Measurements from ENCODE around the gene SLC6A6.
A peak's percentile ranks its signal among the peaks of the same experiment; 100 is the strongest.

Gene SLC6A6

DNA sequence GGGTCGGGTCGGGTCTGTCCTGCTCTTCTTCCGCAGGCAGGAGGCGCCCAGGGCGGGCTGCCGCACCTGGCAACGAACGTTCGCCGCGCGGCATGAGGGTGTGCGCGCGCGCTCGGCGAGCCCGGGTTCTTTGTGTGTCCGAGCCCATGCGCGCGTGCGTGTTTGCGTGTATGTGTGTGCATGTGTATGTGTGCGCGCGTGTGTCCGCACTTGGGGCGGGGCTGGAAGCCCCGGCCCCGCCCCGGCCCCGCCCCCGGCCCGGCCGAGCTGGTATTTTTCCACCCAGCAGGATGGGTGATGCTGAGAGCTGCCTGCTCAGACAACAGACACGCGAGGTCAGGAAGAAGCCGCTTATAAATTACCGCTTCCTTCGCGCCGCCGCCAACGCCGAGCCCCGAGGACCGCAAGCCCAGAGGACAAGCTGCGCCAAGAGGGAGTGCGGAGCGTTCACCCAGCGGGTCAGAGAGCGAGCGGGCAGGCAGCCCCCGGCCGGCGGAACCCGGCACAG, at the start of gene SLC6A6:
SLC6A6 (plus strand) TSS at position 303 of the 508 bp plus-strand sequence. CDS start 41,029 bp downstream, outside the sequence.
- peak; percentile 72 for DNase-seq

DNA sequence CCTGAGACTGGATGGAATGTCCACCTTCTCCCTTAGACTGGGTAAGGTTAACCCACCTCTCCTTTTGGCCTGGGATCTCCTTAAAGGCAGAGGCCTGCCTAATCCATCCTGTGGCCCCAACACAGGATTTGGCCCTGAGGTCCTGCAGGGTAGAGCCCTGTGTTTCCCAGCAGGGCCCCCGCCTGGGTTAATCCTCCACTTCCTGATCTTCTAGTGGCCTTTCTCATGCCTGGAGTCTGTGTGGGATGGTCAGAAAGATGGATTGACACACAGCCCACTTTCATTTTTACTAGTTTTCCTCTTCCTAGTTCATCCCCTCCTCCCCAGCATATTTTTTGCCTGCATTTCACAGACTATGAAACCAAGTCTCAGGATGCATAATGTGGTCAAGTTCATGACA, 48.9 kb upstream of the SLC6A6 start:
- no peak for DNase-seq

DNA sequence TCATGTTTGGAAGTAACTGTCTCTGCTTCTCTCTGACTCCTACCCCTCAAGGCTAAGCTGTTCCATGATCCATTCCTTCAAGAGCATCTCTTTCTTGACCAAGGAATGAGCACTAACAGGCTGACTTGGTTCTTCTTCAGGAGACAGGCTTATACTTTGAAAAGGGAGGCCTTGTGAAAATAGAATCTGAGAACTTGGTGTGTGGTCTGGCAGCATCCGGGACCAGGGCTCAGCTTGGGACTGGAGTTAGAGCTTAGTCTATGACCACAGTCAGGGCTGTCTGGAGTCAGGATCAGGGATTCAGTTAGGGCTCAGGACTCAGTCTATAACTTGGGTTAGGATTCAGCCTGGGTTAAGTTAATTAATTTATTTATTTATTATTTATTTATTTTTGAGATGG, 44.9 kb upstream of the SLC6A6 start:
- no peak for DNase-seq

DNA sequence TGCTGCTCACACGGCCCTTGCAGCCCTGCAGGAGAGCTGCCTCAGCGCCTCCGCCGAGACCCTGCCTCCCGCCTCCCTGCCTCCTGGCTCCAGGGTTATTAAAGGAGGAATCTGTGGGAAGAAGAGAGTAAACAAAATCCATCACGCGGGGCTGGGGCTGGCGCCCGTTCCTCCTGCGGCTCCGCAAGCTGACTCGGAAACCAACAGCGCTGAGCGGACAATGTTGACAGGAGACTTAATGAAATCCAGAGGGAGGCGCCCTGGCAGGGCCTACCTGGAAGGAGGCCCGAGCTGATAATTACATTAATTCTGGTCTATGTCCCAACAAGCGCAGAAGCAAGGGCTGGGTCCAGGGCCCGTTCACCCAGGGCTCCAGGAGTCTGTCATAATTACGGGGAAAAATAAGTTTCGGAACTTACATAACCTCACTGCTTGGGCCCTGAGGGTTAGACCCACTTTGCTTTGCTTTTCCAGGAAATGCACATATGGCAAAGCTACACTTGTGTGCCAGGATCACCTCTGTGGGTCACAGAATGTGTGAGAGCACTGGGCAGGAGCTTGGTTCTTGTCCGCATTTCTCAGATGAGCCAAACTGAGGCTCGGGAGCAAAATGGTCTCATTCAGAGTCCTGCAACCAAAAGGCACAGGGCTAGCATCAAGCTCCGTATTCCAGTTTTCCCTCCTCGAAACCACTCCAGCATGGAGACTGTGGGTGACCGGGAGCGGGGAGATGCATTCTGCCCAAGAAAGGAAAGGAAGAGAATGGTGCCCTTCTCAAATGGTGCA, 43.8 kb upstream of the SLC6A6 start:
- DNase-seq: peak; percentile 6

DNA sequence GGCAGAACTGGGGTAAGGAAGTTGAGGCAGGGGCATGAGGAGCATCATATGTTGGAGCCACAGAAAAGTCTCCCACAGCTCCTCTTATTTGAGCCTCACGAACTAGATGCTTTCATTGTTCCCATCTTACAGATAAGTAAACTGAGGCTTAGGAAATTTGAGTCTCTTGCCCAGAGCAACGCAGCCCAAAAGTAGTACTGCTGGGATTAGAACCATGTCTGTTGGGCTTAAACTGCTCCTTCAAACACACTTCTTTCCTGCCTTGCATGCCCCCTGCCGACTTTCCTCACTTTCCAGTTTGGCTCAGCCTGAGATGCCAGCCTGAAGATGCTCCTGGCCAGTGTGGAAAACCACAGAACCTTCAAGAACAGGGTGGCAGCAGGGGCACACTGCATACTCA, 43.1 kb upstream of the SLC6A6 start:
- DNase-seq: no peak

DNA sequence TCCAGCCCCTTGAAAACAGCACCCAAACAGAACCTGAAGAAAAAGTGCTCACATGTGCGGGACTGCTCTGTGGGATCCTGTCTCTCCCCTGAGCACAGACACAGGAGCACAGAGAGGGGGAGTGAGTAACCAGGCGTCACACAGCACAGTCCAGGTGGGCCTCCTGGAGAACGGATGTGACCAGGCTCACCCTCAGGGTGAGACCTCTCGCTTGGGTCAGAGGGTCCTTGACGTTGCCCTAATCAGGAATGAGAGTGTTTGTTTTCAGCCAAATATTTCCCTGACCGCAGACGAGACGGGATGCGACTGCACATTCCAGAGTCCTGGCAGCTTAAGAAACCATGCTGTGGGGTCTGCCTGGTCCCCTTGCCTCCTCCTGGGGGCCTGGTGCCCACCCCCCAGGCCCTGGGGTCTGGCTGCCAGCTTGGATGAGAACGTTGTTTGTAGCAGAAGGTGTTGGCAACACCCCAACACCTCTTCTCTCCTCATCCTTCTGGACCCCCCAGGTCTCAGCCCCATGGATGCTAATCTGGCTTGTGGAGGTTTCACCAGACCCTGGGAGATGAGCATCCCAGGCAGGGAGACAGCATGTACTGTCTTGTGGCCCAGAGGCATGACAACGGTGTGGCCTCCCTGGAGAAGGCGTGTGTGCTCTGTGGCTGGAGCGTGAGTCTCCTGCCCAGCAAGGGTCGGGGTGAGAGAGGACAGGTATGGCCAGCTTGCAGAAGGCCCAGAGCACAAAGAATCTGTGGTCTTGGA, 42.1 kb upstream of the SLC6A6 start:
- no peak for DNase-seq

DNA sequence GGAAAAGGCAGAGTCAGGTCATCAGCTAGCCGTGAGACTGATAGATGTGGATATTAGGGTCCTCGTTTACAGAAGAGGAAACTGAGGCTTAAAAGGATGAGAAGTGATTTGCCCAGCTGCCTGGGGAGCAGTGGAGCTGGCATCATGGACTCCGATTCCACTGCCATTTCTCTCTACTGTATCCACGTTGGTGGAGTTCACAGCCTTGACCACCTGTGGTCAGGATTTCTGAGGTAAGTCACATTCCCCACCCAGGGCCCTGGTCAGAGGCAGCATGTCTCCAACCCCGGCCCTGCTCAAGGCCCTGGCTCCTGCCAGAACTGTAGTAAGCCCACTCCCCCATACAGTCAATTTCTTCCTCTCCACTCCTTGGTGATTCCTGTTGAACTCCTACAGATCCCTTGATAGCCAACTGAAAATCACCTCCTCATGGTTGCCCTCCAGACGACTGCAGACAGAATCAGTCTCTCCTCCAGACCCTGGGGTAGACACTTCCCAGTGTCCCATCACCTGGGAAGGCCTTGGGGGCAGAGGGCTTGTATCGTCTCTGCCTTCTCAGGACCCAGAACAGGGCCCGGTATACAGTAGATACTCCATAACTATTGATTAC, 41.2 kb upstream of the SLC6A6 start:
- DNase-seq: no peak

DNA sequence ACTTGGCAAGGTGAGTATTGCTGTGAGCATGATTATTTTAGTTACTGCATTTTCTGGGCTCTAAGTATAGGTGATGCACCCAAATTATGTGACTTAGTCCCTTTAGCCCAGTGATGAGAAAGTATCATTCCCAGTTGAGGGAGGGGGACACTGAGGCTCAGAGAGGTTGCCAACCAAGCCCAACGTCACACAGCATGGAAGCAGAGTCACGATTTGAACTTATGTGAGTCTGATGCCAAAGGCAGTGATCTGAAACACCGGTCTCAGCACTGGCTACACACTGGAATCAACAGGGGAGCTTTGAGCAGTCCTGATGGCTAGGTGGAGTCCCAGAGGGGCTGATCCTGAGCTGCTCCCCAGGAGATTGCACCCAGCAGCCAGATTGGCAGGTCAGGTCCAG, 39.5 kb upstream of the SLC6A6 start:
- no peak for DNase-seq

DNA sequence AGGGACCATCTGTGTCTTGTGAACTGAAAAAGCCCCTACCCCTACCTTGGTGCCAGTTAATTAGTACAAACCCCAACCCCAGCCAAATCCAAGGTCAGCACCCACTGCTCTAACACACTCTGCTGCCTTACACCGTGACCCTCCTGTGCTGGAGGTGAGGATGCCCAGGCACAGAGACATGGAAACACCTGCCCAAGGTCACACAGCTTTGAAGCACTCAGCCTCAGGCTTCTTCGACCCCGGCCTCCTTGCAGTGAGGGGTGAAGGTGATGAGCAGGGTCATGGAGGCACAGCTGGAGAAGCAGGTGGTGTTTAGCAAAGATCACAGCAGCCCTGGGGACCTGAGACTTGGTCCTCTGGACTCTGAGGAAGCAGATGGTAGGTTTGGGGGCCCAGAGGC, 39.0 kb upstream of the SLC6A6 start:
- DNase-seq: no peak

DNA sequence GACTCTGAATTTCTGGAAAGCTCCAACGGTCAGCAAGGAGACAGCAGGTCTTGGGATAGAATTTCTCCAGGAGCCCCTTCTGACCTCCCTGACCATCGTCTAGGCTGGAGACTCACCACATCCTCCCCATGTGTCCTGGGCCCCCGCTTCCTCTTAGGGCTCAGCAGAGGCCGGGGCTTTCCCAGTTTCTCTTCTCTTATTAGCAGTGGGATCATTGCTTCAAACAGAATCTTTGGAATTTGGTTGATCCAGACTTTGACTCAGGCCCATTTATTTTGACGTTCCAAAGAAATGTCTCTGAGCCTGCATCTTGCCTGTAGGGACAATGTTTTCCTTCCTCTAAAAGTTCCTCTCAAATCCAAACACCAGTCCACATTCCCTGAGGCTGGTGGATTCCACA, 38.4 kb upstream of the SLC6A6 start:
- DNase-seq: no peak

DNA sequence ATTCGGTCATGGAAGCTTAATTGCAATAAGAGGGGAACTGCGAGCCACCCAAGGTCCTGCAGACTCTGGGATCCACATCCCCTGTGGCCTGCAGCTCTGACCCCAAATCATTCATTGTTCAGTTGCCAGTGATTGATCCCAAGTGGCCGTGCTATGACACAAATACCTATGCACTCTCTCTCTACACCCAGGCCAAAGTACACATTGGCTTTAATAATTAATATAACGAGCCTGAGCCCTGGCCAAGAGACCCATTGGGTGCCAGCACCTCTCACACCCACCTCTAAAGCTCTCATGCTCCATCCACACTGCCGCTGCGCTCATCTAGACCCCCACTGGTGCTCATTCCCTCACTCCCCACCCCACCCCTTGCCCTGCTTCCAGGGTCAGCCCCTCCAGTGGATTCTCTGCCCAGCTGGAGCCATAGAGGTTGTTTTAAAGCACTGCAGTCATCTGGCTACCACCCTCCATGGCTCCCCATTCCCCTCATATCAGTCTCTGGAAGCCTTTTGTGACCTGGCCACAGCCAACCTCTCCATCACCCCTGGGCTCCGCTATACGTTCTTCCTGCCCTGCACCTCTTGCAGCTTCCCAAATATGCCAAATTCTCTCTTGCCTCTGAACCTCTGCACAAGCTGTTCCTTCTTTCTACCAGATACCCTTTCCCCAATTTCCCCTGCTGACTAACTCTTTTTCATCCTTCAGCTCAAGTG, 37.7 kb upstream of the SLC6A6 start:
- no peak for DNase-seq

DNA sequence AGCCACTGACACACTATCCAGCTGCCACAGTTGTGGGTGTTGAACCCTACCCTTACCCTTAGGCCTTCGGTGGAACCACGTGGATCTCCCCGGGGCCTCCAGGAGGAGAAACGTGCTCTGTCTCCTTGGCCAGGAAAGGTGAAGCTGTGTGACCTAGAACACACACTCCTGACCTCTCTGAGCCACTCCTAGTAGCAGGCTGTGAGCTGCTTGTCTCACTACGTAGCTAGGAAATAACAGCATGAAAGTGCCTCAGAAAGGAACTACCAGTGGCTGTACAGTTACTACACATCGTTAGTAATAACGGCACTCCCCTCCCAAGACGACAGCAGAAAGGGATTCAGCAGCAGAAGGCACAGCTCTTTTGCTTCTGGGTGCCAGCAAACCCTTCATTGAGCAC, 36.2 kb upstream of the SLC6A6 start:
- DNase-seq: no peak

DNA sequence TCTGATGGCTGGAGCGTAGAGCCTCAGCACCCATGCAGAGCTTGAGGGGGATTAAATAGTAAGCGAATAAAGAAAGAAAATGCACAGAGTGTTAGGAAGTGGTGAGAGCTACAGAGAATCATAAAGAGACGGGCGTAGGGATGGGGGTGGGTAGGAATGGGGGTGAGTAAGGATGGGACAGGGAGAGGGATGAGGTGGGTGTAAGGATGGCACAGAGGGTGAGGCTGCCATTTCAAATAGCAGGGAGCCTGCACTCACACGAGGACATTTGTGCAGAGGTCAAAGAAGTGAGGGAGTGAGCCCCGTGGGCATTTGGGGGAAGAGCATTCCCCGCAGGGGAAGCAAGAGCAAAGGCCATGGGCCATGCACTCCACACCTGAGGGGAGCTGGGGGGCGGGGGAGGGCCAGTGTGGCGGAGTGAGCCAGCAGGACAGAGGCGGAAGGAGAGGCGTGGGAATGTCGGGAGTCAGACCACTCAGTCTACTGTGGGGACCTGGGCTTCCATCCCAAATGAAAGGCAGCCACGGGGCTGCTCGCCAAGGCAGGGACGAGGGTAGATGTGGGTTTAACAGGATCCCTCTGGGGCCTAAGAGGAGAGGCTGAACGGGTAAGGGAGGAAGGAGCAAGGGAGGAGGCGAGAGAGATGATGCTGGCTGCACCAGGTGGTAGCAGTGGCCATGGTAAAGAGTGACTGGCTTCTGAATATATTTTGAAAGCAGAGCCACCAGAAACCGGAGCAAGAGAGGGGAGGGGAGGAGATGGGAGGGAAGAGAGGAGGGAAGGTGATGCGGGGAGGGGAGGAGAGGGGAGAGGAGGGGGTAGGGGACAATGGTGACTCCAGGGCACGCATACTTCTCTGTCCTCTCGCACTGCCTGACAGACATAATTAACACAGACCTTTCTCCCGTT, 35.2 kb upstream of the SLC6A6 start:
- DNase-seq: no peak

DNA sequence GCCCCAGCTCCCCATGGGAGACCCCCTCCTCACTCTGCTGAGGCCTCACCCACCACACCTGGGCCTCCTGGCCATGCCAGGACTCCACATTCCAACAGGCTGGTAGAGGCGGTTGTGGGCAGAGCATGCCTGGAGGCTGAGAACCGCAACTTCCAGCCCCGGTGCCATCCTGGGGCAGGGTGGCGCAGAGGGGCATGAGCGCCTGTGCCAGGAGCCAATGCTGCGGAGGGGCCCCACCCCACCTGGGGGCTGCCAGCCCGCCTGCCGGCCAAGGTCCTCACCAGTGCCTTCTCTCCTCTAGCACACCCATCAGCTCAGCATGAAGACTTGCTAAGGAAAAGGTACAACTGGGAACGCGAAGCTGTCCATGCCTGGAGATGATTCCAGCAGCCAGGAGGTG, 34.3 kb upstream of the SLC6A6 start:
- DNase-seq: no peak

DNA sequence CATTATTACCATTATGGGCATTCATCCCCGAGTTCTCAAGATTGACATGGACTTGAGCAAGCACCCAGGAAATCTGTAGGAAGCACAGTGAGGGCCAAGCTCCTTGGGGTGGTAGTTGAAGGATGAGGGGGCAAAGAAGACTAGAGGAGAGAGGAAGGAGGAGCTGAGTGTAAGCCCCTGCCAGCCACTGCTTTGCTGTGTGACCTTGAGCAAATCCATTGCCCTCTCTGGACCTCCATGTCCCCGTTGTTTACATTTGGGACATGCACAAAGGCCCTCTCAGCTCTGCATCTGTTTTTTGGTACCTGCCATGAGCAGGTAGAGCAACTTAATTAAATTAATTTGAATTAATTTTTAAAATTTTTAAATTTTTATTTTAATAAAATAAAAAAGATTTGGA, 33.5 kb upstream of the SLC6A6 start:
- no peak for DNase-seq

DNA sequence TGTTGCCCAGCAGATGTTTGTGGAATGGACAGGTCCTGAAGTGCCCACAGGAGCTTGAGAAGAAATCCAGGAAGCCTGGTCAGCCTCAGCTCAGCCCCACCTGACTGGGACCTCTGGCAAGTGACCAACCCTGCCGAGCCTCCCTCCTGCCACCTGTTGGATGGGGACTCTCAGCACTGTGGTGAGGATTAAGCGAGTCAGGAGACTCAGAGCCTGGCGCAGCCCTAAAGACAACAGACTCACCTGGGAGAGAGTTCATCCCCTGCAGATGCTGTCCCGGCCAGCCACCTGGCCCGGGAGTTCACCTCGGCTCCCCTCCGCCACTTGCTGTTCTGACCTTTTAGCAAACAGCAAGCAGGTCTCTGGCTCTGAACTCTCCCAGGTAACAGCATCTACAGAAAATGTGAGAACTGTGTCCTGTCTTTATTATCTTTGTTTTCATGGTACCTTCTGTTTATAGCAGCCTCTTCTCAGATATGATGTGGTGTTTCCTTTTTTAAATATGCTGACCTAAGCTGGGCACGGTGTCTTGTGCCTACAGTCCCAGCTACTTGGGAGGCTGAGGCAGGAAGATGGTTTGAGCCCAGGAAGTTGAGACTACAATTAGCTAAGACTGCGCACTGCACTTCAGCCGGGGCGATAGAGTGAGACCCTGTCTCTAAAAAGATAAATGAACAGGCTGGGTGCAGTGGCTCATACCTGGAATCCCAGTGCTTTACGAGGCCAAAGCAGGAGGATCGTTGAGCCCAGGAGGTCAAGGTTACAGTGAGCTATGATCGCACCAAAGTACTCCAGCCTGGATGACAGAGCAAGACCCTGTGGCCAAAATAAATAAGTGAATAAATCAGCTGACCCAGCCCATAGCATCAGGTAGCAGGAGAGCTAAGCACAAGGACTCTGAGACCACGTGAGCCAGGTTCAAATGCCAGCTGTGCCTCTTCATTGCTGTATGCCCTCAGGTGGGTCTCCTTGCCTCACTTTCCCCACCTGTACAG, 32.4 kb upstream of the SLC6A6 start:
- no peak for DNase-seq

DNA sequence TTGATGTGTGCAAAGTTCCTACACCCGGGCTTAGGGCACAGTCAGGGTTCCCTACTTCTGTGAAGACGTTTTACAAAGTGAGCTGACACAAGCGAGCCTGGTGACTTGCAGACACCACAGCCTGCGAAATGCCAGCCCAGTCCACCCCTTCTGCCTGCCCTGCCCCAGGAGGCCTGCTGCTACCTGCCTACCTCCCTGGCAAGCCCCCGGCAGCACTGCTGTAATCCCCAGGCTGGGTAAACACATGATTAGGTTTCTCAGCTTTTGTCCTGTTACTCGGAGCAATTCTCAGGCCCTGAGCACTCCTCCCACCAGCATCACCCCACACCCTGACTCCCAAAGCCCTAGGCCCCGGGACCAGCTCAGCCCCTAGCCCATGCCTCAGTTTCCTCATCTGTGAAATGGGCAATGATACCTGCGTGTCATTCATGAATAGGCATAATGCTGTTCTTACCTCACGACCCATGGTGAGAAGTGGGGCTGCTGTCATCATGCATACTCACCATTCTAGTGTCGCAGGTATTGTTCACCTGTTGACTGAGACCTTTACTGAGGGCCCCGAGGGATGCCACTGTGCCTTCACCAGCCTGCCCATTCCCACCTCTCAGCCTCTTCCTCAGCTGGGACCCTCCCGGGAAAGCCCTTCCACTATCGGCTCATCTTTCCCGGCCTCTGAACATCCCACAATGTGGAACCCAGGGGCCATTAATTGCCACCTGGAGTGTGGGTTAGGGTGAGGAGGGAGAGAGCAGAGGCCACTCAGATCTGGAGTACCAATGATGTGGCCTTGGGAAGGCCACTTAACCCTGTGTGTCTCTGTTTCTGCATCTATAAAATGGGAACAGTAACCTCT, 31.5 kb upstream of the SLC6A6 start:
- no peak for DNase-seq

DNA sequence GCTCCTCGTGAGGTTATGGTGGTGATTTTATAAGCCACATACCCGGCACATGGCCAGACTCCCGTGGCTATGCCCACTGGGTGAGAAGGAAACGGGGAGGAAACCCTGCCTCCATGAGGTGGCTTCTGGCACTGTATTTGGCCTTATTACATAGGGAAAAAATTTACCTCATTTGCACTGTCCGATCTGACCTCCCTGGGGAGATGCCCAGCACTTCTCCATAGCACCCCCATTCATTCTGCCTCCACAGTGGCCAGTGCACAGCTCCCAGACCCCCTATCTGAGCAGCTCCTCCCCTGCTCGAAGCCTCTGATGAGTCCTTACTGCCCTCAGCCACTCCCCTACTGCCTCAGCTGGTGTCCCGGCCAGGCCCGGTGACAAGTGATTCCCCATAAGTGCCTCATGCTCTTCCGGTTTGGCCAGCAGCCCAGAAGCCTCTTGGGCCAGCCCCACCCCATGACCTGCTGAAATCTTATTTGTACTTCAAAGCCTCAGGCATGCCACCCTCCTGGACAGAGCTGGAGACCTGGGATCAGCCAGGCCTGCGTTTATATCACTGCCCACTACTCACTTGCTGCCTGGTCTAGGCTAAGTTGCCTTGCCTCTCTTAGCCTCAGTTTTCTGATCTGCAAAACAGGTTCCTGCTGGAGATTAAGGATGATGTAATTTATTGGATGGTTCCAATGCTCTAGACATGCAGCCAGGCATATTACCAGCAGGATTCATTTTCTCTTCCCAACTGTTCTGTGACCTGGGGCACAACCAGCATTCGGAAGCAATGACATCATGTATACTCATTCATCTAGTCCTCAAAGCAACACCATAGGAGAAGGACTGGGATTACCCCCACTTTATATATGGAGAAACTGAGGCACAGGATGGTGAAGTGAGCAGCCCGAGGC, 30.6 kb upstream of the SLC6A6 start:
- DNase-seq: peak; percentile 11

DNA sequence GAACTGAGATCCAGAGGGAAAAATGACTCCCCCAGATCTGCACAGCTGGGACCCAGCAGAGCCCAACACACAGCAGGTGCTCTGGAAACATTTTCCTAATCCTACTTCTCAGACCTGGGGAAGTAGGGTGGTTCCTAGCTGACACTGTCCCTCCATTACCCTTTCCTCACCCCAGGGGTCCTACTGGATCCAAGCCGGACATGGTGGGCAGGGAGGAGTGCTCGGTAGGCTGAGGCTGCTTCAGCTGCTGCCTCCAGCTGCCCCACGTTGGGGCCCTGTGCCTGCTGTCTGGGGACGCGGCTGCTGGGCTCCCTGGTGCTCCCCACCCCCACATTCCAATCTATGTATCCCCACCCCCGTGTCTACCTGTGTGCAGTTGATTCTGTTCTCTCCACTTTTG, 29.8 kb upstream of the SLC6A6 start:
- DNase-seq: no peak
